ENCODE measurements around the gene MARCHF3.

- no peak for TF ChIP-seq CTCF (IDR thresholded peaks at IDR 0.05; ENCODE audit: insufficient read depth, low read depth, low read length)
- no peak for TF ChIP-seq EZH2 (IDR thresholded peaks at IDR 0.05; ENCODE audit: insufficient read depth, low read length)
These were observed 112.3 kb downstream of the MARCHF3 start for GRCh38 chr5:126917918-126918614.
